AG04449 (cell line): ENCODE results near the gene USP12.

Source experiments
- CTCF ChIA-PET: fragments of 350-600 bp; formaldehyde crosslinking; extraction: SDS; loops from one replicate; lab custom pipeline; 2021; ENCODE audit warnings: antibody characterized with exemption; lab: Yijun Ruan, JAX
- POLR2A ChIA-PET: fragments of 400-600, 350-600 bp; formaldehyde crosslinking; extraction: SDS; loops from one replicate; lab custom pipeline; 2020; ENCODE audit warnings: antibody characterized with exemption, inconsistent platforms; lab: Yijun Ruan, JAX
- DNase-seq: peaks from one replicate; pipeline ENCODE4 v3.0.0-alpha.2; 2010; ENCODE audit warnings: low read depth, low spot score
- H3K4me3 ChIP-seq: 2 replicates; pipeline ENCODE4 v1.5.1; 2011; ENCODE audit warnings: low read depth, mild to moderate bottlenecking, control low read depth, low read length
- CTCF ChIP-seq: IDR thresholded peaks from one replicate; pipeline ENCODE4 v1.5.1; 2011; ENCODE audit warnings: mild to moderate bottlenecking, moderate library complexity, low read length, control low read depth, inconsistent platforms; ENCODE audit not compliant: insufficient read depth; ENCODE audit errors: missing control alignments

Gene USP12

GRCh38 chr13:27065582-27065981, 106.0 kb downstream of the USP12 start:
- POLR2A ChIA-PET: no interaction called here
- DNase-seq: no peak
- CTCF ChIA-PET: no interaction called here
- no peak for TF ChIP-seq CTCF
- H3K4me3 ChIP-seq: no peak overlapping the region

- ChIA-PET POLR2A (interaction anchor here (0.5 kb wide), 1 partner anchor 111 kb away, joined by 3 read pairs; no protein-coding TSS in a partner anchor), CTCF (no interaction called here)
- TF ChIP-seq CTCF: no peak
- no peak overlapping the region for H3K4me3 ChIP-seq
- no peak for DNase-seq
Measured at GRCh38 chr13:27064252-27064995, 107.2 kb downstream of the USP12 start.

- POLR2A ChIA-PET: no interaction called here
- no peak for TF ChIP-seq CTCF
- DNase-seq: no peak
Measured at GRCh38 chr13:27057817-27058216, 113.8 kb downstream of the USP12 start.

GRCh38 chr13:27055526-27055925, 116.1 kb downstream of the USP12 start:
- CTCF ChIA-PET: no interaction called here
- POLR2A ChIA-PET: no interaction called here
- DNase-seq: no peak
- no peak for TF ChIP-seq CTCF
- no peak overlapping the region for H3K4me3 ChIP-seq

More at GRCh38 chr13:27057817-27058216, 113.8 kb downstream of the USP12 start:
- H3K4me3 ChIP-seq: no peak overlapping the region
- CTCF ChIA-PET: no interaction called here

- CTCF ChIA-PET: interaction anchor here (1.1 kb wide), 1 partner anchor 18 kb away, joined by 3 read pairs; no protein-coding TSS in a partner anchor
- TF ChIP-seq CTCF: no peak
- POLR2A ChIA-PET: interaction anchor here (1.1 to 1.4 kb wide), 5 partner anchors 15 to 216 kb away, joined by 3 read pairs; partner anchors contain the start of gene RASL11A
- no peak overlapping the region for H3K4me3 ChIP-seq
- DNase-seq: no peak
Measured at GRCh38 chr13:27054760-27055159, 116.9 kb downstream of the USP12 start.

GRCh38 chr13:27053902-27054595, 117.6 kb downstream of the USP12 start:
- no peak for TF ChIP-seq CTCF
- POLR2A ChIA-PET: interaction anchor here (1.1 to 1.4 kb wide), 5 partner anchors 14 to 217 kb away, joined by 3 read pairs; partner anchors contain the start of gene RASL11A
- H3K4me3 ChIP-seq: no peak overlapping the region
- CTCF ChIA-PET: interaction anchor here (1.0 to 1.2 kb wide), 3 partner anchors 17 to 117 kb away, joined by 3 to 4 read pairs (median 3); no protein-coding TSS in a partner anchor
- DNase-seq: peak; percentile 47
